Activated CD8-positive, alpha-beta T cell treated with anti-CD3 and anti-CD28 coated beads for 36 hours (primary cell): ENCODE results near the gene HOXD4. TPM values are rescaled to one million over a fixed set of nuclear protein-coding genes. Genes with fewer than 3 reads are reported as not detected.
A peak's percentile ranks its signal among the peaks of the same experiment; 100 is the strongest.

Source experiments
- ATAC-seq: fragments of 200-7000 bp; cut with Tn5 transposase; one replicate; pipeline ENCODE4 v1.10.0; 2021; ENCODE audit warnings: mild to moderate bottlenecking, moderate library complexity
- CTCF ChIA-PET: fragments of 350-600 bp; sonication (Branson Sonifier 250); formaldehyde crosslinking; loops from one replicate; lab custom pipeline; 2021; ENCODE audit warnings: antibody characterized with exemption; lab: Charles Lee
- POLR2A ChIA-PET: fragments of 350-600 bp; sonication (Branson Sonifier 250); formaldehyde crosslinking; loops from one replicate; lab custom pipeline; 2021; ENCODE audit warnings: antibody characterized with exemption; lab: Charles Lee
- DNase-seq: peaks from one replicate; pipeline ENCODE4 v3.0.0-alpha.2; 2020
- H3K27ac Mint-ChIP-seq: one replicate; pipeline ENCODE4 v1.8.0; 2021; ENCODE audit warnings: mild to moderate bottlenecking, mixed read lengths
- H3K27me3 Mint-ChIP-seq: one replicate; pipeline ENCODE4 v1.8.0; 2021; ENCODE audit warnings: mixed read lengths
- H3K36me3 Mint-ChIP-seq: one replicate; pipeline ENCODE4 v1.8.0; 2021; ENCODE audit warnings: low read depth, mixed read lengths
- H3K4me1 Mint-ChIP-seq: one replicate; pipeline ENCODE4 v1.8.0; 2021; ENCODE audit warnings: low read depth, mixed read lengths
- H3K4me3 Mint-ChIP-seq: one replicate; pipeline ENCODE4 v1.8.0; 2021; ENCODE audit warnings: mild to moderate bottlenecking, moderate library complexity, mixed read lengths
- H3K9me3 Mint-ChIP-seq: one replicate; pipeline ENCODE4 v1.8.0; 2021; ENCODE audit warnings: mixed read lengths
- intact Hi-C: fragments of 100-400 bp; cut with micrococcal nuclease; formaldehyde crosslinking; loops from one replicate; pipeline ENCODE4 v1.10.0; 2022
- total RNA-seq, 2 experiments: library from RNA; stranded (reverse); gene quantifications; one replicate each; pipeline ENCODE4 v1.2.3, GENCODE V29; 2021
- TF ChIP-seq, protein P1 (sequence below): fragments of 200-600 bp; IDR thresholded peaks from one replicate; pipeline ENCODE4 v1.8.0; 2022; ENCODE audit warnings: antibody characterized with exemption, mild to moderate bottlenecking

The HOXD4 gene
- total RNA-seq, 2 experiments from 2014 or later = not detected

DNA sequence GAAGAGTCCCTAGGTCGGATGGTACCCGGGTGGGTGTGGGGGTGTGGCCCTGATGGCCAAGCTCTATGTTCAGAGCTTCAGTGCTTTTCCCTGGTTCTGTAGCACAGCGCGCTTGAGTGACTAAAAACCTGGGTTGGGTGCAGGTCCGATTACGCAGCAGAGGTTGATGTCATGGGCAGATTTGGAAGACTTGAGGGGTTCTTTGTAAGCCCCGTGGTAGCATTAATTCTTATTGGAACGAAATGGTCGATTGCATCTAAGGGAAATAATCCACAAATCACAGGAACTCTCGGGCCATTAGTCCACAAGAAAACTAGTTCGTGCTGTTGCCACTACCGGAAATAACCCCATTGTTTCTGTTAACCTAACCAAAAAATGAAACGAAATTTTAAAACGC, 12.8 kb upstream of the HOXD4 start:
- Mint-ChIP-seq H3K27me3 (peaks cover 73% of the 10 kb centered on the region), H3K9me3 (no peaks in the 10 kb centered on the region), H3K4me1 (peaks cover 27% of the 10 kb centered on the region), H3K4me3 (no peak overlapping the region), H3K27ac (no peak overlapping the region), H3K36me3 (peaks cover 5% of the 10 kb centered on the region)
- CTCF ChIA-PET = interaction anchor here (0.9 to 8.4 kb wide), 12 partner anchors 11 to 1000 kb away, joined by 3 to 117 read pairs (median 6); partner anchors contain the start of gene HOXD8
- TF ChIP-seq, protein P1, sequence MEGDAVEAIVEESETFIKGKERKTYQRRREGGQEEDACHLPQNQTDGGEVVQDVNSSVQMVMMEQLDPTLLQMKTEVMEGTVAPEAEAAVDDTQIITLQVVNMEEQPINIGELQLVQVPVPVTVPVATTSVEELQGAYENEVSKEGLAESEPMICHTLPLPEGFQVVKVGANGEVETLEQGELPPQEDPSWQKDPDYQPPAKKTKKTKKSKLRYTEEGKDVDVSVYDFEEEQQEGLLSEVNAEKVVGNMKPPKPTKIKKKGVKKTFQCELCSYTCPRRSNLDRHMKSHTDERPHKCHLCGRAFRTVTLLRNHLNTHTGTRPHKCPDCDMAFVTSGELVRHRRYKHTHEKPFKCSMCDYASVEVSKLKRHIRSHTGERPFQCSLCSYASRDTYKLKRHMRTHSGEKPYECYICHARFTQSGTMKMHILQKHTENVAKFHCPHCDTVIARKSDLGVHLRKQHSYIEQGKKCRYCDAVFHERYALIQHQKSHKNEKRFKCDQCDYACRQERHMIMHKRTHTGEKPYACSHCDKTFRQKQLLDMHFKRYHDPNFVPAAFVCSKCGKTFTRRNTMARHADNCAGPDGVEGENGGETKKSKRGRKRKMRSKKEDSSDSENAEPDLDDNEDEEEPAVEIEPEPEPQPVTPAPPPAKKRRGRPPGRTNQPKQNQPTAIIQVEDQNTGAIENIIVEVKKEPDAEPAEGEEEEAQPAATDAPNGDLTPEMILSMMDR = no peak
- POLR2A ChIA-PET = no interaction called here
- ATAC-seq (no peak), DNase-seq (no peak)
- intact Hi-C loops = no loop called here

- POLR2A ChIA-PET = no interaction called here
- Mint-ChIP-seq H3K27me3 (peaks cover 70% of the 10 kb centered on the region), H3K9me3 (no peaks in the 10 kb centered on the region), H3K36me3 (peaks cover 5% of the 10 kb centered on the region), H3K27ac (no peak overlapping the region), H3K4me1 (peaks cover 27% of the 10 kb centered on the region), H3K4me3 (no peak overlapping the region)
- ATAC-seq (no peak), DNase-seq (no peak)
- TF ChIP-seq, protein P1 = no peak
- intact Hi-C loops = no loop called here
- CTCF ChIA-PET = interaction anchor here (0.9 to 8.4 kb wide), 18 partner anchors 8 to 999 kb away, joined by 3 to 117 read pairs (median 10); partner anchors contain the start of genes HOXD4 and HOXD8
Observed at GRCh38 chr2:176138923-176139660, 12.3 kb upstream of the HOXD4 start.

- ChIA-PET POLR2A (no interaction called here), CTCF (interaction anchor here (0.6 to 8.4 kb wide), 42 partner anchors 8 to 998 kb away, joined by 3 to 117 read pairs (median 5); partner anchors contain the start of genes HOXD1, HOXD4 and HOXD8)
- Mint-ChIP-seq H3K27ac (no peak overlapping the region), H3K4me3 (peak overlapping the region; percentile 56), H3K27me3 (peaks cover 68% of the 10 kb centered on the region), H3K36me3 (peaks cover 5% of the 10 kb centered on the region), H3K9me3 (no peaks in the 10 kb centered on the region), H3K4me1 (peaks cover 27% of the 10 kb centered on the region)
- DNase-seq (no peak), ATAC-seq (no peak)
- TF ChIP-seq, protein P1 = no peak
- intact Hi-C loops = loop anchor here (1.0 to 5.0 kb wide), 3 partner anchors 315 to 512 kb away; no protein-coding TSS in a partner anchor
Observed at GRCh38 chr2:176139661-176140512, 11.5 kb upstream of the HOXD4 start.

DNA sequence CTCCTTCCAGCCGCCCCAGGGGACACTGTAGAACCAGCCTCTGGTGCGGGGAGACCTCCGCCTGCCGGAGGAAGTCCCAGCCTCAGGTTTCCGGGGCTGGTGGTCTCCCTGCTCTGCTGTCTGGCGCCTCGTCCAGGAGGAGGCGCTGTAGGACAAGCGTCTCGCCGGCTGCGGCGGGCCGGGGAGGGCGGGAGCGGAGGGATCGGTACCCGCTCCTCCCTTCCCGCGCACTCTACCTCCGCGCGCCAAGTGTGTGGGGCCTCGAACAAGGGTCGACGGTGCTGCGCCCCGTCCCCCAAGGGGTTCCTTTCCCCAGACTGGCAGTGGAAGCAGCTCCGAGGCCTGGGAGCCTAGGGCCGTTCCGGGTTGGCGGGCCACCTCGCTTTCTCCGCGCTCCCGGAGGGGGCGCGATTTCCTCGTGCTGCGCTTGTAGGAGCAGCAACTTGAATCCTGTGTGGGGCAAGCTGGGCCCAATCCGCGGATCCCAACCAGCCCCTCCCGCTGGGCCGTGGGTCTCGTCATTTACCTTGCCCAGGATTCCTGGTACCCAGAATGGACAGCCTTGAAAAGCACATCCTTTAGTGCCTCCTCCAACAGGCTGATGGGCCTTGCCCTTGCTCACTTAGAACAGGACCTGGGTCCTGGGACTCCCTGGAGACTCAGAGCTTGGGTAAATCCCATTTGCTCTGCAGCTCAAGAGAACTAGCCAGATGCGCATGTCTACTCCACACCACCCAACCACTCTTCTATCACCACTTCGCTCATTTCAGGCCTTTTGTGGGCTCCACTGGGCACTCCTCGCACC, 10.6 kb upstream of the HOXD4 start:
- TF ChIP-seq, protein P1 = peak; percentile 94
- Mint-ChIP-seq H3K4me3 (peak overlapping the region; percentile 56), H3K4me1 (peaks cover 23% of the 10 kb centered on the region), H3K36me3 (peaks cover 5% of the 10 kb centered on the region), H3K27ac (no peak overlapping the region), H3K27me3 (peaks cover 68% of the 10 kb centered on the region), H3K9me3 (no peaks in the 10 kb centered on the region)
- intact Hi-C loops = loop anchor here (1.0 to 5.0 kb wide), 3 partner anchors 315 to 512 kb away; no protein-coding TSS in a partner anchor
- CTCF ChIA-PET = interaction anchor here (0.6 to 8.4 kb wide), 42 partner anchors 9 to 514 kb away, joined by 3 to 117 read pairs (median 5); partner anchors contain the start of genes HOXD1, HOXD4 and HOXD8
- ATAC-seq = peak; percentile 94
- POLR2A ChIA-PET = no interaction called here
- peak; percentile 76 for DNase-seq
